ENCODE results near the gene KIF13A. TPM values are rescaled to one million over a fixed set of nuclear protein-coding genes. Genes with fewer than 3 reads are reported as not detected.
A peak's percentile ranks its signal among the peaks of the same experiment; 100 is the strongest.

The KIF13A gene
- total and polyA plus RNA-seq, 9 of the 15 experiments (the other 6 are each of a cell fraction or from before 2014, with no cell fraction given), result 3.6 to 44.3 (median 29.7) TPM

GRCh38 chr6:17714879-17715851 lies 272.3 kb downstream of the KIF13A start:
- peak overlapping the region; percentile 88 for H3K27ac ChIP-seq (ENCODE audit: extremely low read depth, low read depth, low read length)
- peak overlapping the region; percentile 90 for H2AFZ ChIP-seq (ENCODE audit: low read depth, low read length)
- BruUV-seq (replicated peaks), result no TSS peak
- H3K9me1 ChIP-seq (ENCODE audit: control insufficient read depth, insufficient read depth, low read length), result no peaks in the 10 kb centered on the region
- ChIA-PET CTCF (ENCODE audit: low intra/inter-chr PET ratio) (interaction anchor here (0.6 kb wide), 1 partner anchor 731 kb away, joined by 5 read pairs; no protein-coding TSS in a partner anchor), POLR2A (interaction anchor here (0.6 to 4.5 kb wide), 12 partner anchors 8 to 45 kb away, joined by 3 to 49 read pairs (median 4); partner anchors contain the start of gene NUP153)
- FAIRE-seq (peak; percentile 96), ATAC-seq (peak; percentile 87), DNase-seq (ENCODE audit: extremely low read depth in 1 of 4, low spot score in 3 of 4) (peak; percentile 73 to 92 (median 80))
- no peaks in the 10 kb centered on the region for H3K79me2 ChIP-seq (ENCODE audit: control insufficient read depth, insufficient read depth, low read length)
- WGBS (ENCODE audit: insufficient coverage, low coverage, missing lambda C conversion rate), result 32% methylated on average over 9 of the region's 10 CpGs
- H3K36me3 ChIP-seq (ENCODE audit: control insufficient read depth, insufficient read depth, low read length), result no peaks in the 10 kb centered on the region
- no peaks in the 10 kb centered on the region for H4K20me1 ChIP-seq (replicated peaks; ENCODE audit: control insufficient read depth, insufficient read depth, low read length)
- H3K27me3 ChIP-seq (ENCODE audit: control insufficient read depth in 2 of 2, insufficient read depth in 2 of 2, low read length in 2 of 2), result no peaks in the 10 kb centered on the region
- peaks cover 6 to 33% of the 10 kb centered on the region in 2 experiments for H3K4me1 ChIP-seq (replicated peaks in 1 of 2; ENCODE audit: control insufficient read depth in 2 of 2, insufficient read depth in 2 of 2, low read length in 2 of 2)
- in situ Hi-C loops (cut with MboI) (no loop called here), intact Hi-C loops (cut with micrococcal nuclease) (no loop called here)
- no peaks in the 10 kb centered on the region for H3K9me3 ChIP-seq (replicated peaks; ENCODE audit: control insufficient read depth, insufficient read depth, low read depth, low read length)
- peak overlapping the region; percentile 41 to 67; a peak in 3 of 4 replicates for H3K9ac ChIP-seq (ENCODE audit: insufficient read depth in 1 of 2, low read depth in 2 of 2, low read length in 2 of 2)
- no peak overlapping the region for H3K4me3 ChIP-seq
- H3K4me2 ChIP-seq (ENCODE audit: insufficient read depth, low read length), result peak overlapping the region; percentile 63
- no peak for TF ChIP-seq ZBED1 (IDR thresholded peaks at IDR 0.05)
- TF ChIP-seq ZBTB2 (IDR thresholded peaks at IDR 0.05), result 0 out of 2 replicates have a peak, but pooled peaks have one; percentile 14
- peak; percentile 93 for TF ChIP-seq HMBOX1 (IDR thresholded peaks at IDR 0.05)
- TF ChIP-seq TAF15 (IDR thresholded peaks at IDR 0.05; ENCODE audit: low read depth, low read length), result no peak
- no peak for TF ChIP-seq NR2C2 (CRISPR knock-in tag; IDR thresholded peaks at IDR 0.05)
- TF ChIP-seq NR2C2 (tag; IDR thresholded peaks at IDR 0.05), result peak; percentile 42; the same call in 1 of the 2 replicates
- peak; percentile 96 for TF ChIP-seq NFE2 (IDR thresholded peaks at IDR 0.05; ENCODE audit: low read depth)
- no peak for TF ChIP-seq BMI1 (IDR thresholded peaks at IDR 0.05; ENCODE audit: low read length)
- TF ChIP-seq BACH1 (tag; IDR thresholded peaks at IDR 0.05), result peak; percentile 88
- TF ChIP-seq RCOR1 (IDR thresholded peaks at IDR 0.05; ENCODE audit: borderline replicate concordance in 1 of 2, low read depth in 2 of 2, low read length in 2 of 2), result peak in 1 of 2 experiments; percentile 79; a peak in 3 of 4 replicates
- TF ChIP-seq HDAC1 (IDR thresholded peaks at IDR 0.05), result 0 out of 4 replicates have a peak, but pooled peaks of 1 of the 2 experiments have one; percentile 43
- no peak for TF ChIP-seq TCFL5 (CRISPR knock-in tag; conservative IDR thresholded peaks at IDR 0.05)
- no peak for TF ChIP-seq CBX8 (IDR thresholded peaks at IDR 0.05; ENCODE audit: borderline replicate concordance, extremely low read depth, low read depth, low read length, poor library complexity, severe bottlenecking)
- TF ChIP-seq ZNF316 (IDR thresholded peaks at IDR 0.05), result peak; percentile 94
- TF ChIP-seq EP400 (IDR thresholded peaks at IDR 0.05), result peak; percentile 64
- TF ChIP-seq CREB3 (tag; conservative IDR thresholded peaks at IDR 0.05; ENCODE audit: low read depth), result 0 out of 2 replicates have a peak, but pooled peaks have one; percentile 26
